ENCODE results near the gene MSH5. TPM values are rescaled to one million over a fixed set of nuclear protein-coding genes. Genes with fewer than 3 reads are reported as not detected.

MSH5 gene
- total RNA-seq, 1 donor from 2014 or later, result 18.4 TPM

DNA sequence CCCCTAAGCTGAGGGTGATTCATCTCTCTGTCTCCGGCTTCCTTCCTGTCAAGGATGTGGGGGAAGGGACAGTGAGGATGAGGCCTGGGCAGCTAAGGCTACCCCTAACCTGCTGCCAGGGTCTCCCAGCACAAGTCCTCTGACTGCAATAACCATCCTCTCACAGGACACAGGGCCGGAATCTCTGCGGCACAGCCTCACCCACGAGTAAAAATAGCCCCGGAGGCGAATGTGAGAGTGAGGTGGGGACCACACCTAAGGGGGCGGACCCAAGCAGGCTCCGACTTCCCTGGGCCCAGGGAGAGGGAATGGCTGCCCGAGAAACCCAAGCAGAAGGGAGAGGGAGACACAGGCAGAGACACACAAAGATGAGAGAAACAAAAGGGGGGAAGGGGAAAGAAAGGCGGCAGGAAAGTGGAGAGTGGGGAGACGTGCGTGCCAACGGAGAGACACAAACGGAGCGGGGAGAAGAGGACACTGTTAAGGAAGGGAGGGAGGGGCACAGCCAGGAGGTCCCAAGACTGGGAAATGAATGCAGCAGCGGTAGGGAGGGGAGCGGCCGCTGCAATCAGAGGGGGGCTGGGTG, 4.9 kb upstream of the MSH5 start:
- H3K4me1 Mint-ChIP-seq (ENCODE audit: unreplicated experiment), result peaks cover 61% of the 10 kb centered on the region
- H3K36me3 Mint-ChIP-seq (ENCODE audit: unreplicated experiment), result peaks cover 21% of the 10 kb centered on the region
- DNase-seq (ENCODE audit: extremely low spot score, unreplicated experiment), result no peak
- TF ChIP-seq, protein P1, sequence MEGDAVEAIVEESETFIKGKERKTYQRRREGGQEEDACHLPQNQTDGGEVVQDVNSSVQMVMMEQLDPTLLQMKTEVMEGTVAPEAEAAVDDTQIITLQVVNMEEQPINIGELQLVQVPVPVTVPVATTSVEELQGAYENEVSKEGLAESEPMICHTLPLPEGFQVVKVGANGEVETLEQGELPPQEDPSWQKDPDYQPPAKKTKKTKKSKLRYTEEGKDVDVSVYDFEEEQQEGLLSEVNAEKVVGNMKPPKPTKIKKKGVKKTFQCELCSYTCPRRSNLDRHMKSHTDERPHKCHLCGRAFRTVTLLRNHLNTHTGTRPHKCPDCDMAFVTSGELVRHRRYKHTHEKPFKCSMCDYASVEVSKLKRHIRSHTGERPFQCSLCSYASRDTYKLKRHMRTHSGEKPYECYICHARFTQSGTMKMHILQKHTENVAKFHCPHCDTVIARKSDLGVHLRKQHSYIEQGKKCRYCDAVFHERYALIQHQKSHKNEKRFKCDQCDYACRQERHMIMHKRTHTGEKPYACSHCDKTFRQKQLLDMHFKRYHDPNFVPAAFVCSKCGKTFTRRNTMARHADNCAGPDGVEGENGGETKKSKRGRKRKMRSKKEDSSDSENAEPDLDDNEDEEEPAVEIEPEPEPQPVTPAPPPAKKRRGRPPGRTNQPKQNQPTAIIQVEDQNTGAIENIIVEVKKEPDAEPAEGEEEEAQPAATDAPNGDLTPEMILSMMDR (IDR thresholded peaks at IDR 0.05), result no peak
- no peaks in the 10 kb centered on the region for H3K9me3 Mint-ChIP-seq (ENCODE audit: unreplicated experiment)
- no peaks in the 10 kb centered on the region for H3K27me3 Mint-ChIP-seq (ENCODE audit: unreplicated experiment)
- peak overlapping the region; percentile 96 for H3K27ac Mint-ChIP-seq (ENCODE audit: unreplicated experiment)
- peak overlapping the region; percentile 99 for H3K4me3 Mint-ChIP-seq (ENCODE audit: unreplicated experiment)

DNA sequence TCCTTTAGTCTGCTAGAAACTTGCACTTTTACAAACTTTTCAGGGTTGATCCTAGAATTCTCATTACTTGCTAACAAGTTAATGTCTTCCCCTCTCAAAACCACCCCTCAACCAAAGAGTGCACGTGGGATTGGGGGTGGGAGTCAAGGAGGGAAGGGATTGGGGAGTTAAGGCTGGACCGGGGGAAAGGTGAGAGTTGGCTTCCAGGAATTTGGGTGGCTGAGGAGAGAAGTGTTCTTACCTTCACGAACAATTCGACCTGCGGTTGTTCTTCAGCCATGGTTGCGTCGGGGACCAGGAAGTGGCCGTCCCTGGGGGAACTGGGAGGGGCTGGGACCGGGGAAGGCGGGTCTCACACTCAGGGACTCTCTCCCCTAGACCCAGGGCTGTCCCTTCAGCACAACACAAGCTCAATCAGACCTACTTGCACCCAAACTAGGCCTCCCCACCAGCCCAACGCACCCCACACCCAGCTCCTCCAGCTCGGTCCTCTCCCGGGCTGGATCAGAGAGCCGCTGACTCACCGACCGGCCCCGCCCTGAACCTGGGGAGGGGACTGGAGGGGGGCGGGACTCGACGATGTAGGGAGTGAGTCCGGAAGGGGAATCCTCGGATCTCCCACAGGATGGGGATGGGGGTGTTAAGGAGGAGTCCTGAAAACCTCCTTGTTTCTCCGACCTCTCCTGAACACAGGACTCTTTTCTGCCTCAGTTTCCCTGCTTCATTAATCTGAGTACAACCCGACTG, 3.6 kb upstream of the MSH5 start, which contains the start of gene CLIC1:
Gene CLIC1 (minus strand): TSS at position 510 of the 747 bp plus-strand sequence. CDS start 230 bp downstream, at position 280.
- Mint-ChIP-seq H3K27me3 (ENCODE audit: unreplicated experiment) (no peaks in the 10 kb centered on the region), H3K36me3 (ENCODE audit: unreplicated experiment) (peaks cover 16% of the 10 kb centered on the region), H3K4me1 (ENCODE audit: unreplicated experiment) (peaks cover 58% of the 10 kb centered on the region), H3K9me3 (ENCODE audit: unreplicated experiment) (no peaks in the 10 kb centered on the region), H3K27ac (ENCODE audit: unreplicated experiment) (peak within 1 kb of the TSS; percentile 96), H3K4me3 (ENCODE audit: unreplicated experiment) (peak within 1 kb of the TSS; percentile 99)
- TF ChIP-seq, protein P1 (IDR thresholded peaks at IDR 0.05), result no peak
- DNase-seq (ENCODE audit: extremely low spot score, unreplicated experiment), result peak; percentile 93

DNA sequence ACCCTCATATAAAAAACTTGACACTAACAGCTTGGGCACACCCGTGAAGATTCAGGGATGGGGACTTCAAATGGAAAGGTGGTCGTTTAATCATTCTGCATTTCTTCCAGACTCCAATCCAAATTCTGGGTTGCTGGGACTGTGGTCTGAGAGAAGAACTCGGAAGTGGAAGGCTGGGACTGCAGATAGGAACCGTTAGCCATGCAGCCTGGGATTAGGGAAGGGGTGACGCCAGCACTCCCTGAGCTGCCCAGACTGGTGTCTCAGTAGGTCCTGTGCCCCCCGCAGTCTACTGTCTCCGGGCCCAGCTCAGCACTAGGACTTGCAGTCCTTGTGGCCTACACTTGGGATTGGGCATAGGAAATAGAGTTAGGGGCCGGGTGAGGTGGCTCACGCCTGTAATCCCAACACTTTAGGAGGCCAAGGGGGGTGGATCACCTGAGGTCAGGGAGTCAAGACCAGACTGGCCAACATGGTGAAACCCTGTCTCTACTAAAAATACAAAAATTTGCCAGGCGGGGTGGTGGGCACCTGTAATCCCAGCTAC, 3.0 kb upstream of the MSH5 start:
- Mint-ChIP-seq H3K4me3 (ENCODE audit: unreplicated experiment) (peak overlapping the region; percentile 99), H3K36me3 (ENCODE audit: unreplicated experiment) (peaks cover 14% of the 10 kb centered on the region), H3K9me3 (ENCODE audit: unreplicated experiment) (no peaks in the 10 kb centered on the region), H3K4me1 (ENCODE audit: unreplicated experiment) (peaks cover 58% of the 10 kb centered on the region), H3K27me3 (ENCODE audit: unreplicated experiment) (no peaks in the 10 kb centered on the region), H3K27ac (ENCODE audit: unreplicated experiment) (peak overlapping the region; percentile 96)
- TF ChIP-seq, protein P1 (IDR thresholded peaks at IDR 0.05), result no peak
- DNase-seq (ENCODE audit: extremely low spot score, unreplicated experiment), result no peak

DNA sequence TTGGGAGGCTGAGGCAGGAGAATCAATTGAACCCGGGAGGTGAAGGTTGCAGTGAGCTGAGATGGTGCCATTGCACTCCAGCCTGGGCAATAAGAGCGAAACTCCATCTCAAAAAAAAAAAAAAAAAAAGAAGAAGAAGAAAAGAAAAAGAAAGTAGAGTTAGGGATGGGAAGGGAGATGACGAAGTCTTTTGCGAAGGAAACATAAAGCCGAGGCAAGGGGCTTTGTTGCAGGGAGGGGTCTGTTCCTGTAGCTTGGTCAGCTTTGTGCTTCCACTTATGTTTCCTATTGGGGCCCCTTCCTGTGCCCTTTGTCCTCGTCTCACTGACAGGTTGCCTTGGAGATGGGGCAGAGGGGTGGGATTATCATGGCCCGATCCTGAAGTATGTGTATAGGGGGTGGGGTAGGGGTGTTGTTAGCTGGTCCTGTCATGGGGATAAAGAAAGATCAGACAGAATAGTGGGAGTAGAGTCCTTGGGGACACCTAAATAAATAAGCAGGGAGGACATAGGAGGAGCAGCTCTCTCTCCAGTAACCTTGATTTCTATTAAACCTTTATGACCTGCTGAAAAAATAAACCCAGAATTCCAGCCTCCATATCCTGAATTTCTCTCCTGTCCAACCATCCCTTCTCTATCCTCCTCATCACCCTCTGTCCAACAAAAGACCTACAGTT, 2.4 kb upstream of the MSH5 start:
- H3K27ac Mint-ChIP-seq (ENCODE audit: unreplicated experiment), result peak overlapping the region; percentile 96
- peaks cover 9% of the 10 kb centered on the region for H3K36me3 Mint-ChIP-seq (ENCODE audit: unreplicated experiment)
- peaks cover 56% of the 10 kb centered on the region for H3K4me1 Mint-ChIP-seq (ENCODE audit: unreplicated experiment)
- TF ChIP-seq, protein P1 (IDR thresholded peaks at IDR 0.05), result no peak
- H3K4me3 Mint-ChIP-seq (ENCODE audit: unreplicated experiment), result peak overlapping the region; percentile 46
- DNase-seq (ENCODE audit: extremely low spot score, unreplicated experiment), result no peak
- no peaks in the 10 kb centered on the region for H3K9me3 Mint-ChIP-seq (ENCODE audit: unreplicated experiment)
- H3K27me3 Mint-ChIP-seq (ENCODE audit: unreplicated experiment), result no peaks in the 10 kb centered on the region

All from osteocyte (in vitro differentiated cells).